Smooth muscle cell (in vitro differentiated cells): Measurements from ENCODE around the gene COMMD1. TPM values are rescaled to one million over a fixed set of nuclear protein-coding genes. Genes with fewer than 3 reads are reported as not detected.

ENCODE experiments used
- DNase-seq: peaks from one replicate; lab custom pipeline; 2025; ENCODE audit not compliant: unreplicated experiment; lab: John Stamatoyannopoulos, UW
- H2AFZ ChIP-seq: fragments of 200-600 bp; sonication (generic); 2 replicates; pipeline ENCODE4 v1.6.0; 2016; ENCODE audit warnings: antibody characterized with exemption, low read depth, mild to moderate bottlenecking
- H3F3A ChIP-seq: fragments of 200-600 bp; sonication (generic); 2 replicates; pipeline ENCODE4 v1.6.0; 2017; ENCODE audit warnings: antibody characterized with exemption, low read depth
- H3K27ac ChIP-seq: fragments of 200-600 bp; sonication (generic); 2 replicates; pipeline ENCODE4 v1.5.1; 2016; ENCODE audit warnings: low read depth, mild to moderate bottlenecking
- H3K27me3 ChIP-seq: fragments of 200-600 bp; sonication (generic); 2 replicates; pipeline ENCODE4 v1.6.1; 2016; ENCODE audit warnings: low read depth, mild to moderate bottlenecking
- H3K36me3 ChIP-seq: fragments of 200-600 bp; sonication (generic); 2 replicates; pipeline ENCODE4 v1.5.1; 2016; ENCODE audit warnings: low read depth
- H3K4me1 ChIP-seq: fragments of 200-600 bp; sonication (generic); 2 replicates; pipeline ENCODE4 v1.5.1; 2016; ENCODE audit warnings: low read depth
- H3K4me2 ChIP-seq: fragments of 200-600 bp; sonication (generic); 2 replicates; pipeline ENCODE4 v1.6.0; 2016; ENCODE audit warnings: mild to moderate bottlenecking
- H3K4me3 ChIP-seq: fragments of 200-600 bp; sonication (generic); 2 replicates; pipeline ENCODE4 v1.5.1; 2016; ENCODE audit warnings: mild to moderate bottlenecking
- H3K79me2 ChIP-seq: fragments of 200-600 bp; sonication (generic); 2 replicates; pipeline ENCODE4 v1.6.0; 2016; ENCODE audit warnings: low read depth, mild to moderate bottlenecking
- H3K9ac ChIP-seq: fragments of 200-600 bp; sonication (generic); 2 replicates; pipeline ENCODE4 v1.6.0; 2016; ENCODE audit warnings: low read depth
- H3K9me3 ChIP-seq: fragments of 200-600 bp; sonication (generic); replicated peaks from 2 replicates; pipeline ENCODE4 v1.5.1; 2016; ENCODE audit warnings: low read depth
- H4K20me1 ChIP-seq: fragments of 200-600 bp; sonication (generic); 2 replicates; pipeline ENCODE4 v1.6.0; 2016; ENCODE audit warnings: low read depth
- CTCF ChIP-seq: fragments of 200-600 bp; sonication (generic); IDR thresholded peaks from 2 replicates; pipeline ENCODE4 v1.5.1; 2017; ENCODE audit warnings: borderline replicate concordance, mild to moderate bottlenecking, antibody characterized with exemption; ENCODE audit not compliant: insufficient read depth, poor library complexity, severe bottlenecking
- WGBS: methylation state at CpG from one replicate; pipeline ENCODE4 v1.1.7; 2016; ENCODE audit warnings: low lambda C conversion rate; 5-methylcytosine and 5-hydroxymethylcytosine counted together
- polyA plus RNA-seq: library from polyadenylated mRNA; unstranded; fragments of >200 nt; fragmentation: Nextera tagmentation; extraction: Ambion mirVana; gene quantifications from 2 replicates; pipeline ENCODE4 v1.2.1, GENCODE V29; 2016
- total RNA-seq: library from RNA; depleted of rRNA; stranded (reverse); fragments of >200 nt; gene quantifications from 2 replicates; pipeline ENCODE4 v1.2.3, GENCODE V29; 2014

The COMMD1 gene
- total and polyA plus RNA-seq, 2 experiments from 2014 or later: 50.6 to 82.9 TPM

GRCh38 chr2:61920548-61920947 is 15.1 kb downstream of the COMMD1 start:
- WGBS: 92% methylated on average over 1 of the region's 1 CpG
- DNase-seq: no peak
- H2AFZ ChIP-seq: no peak overlapping the region

GRCh38 chr2:61922714-61923113 is 17.2 kb downstream of the COMMD1 start:
- H4K20me1 ChIP-seq: no peaks in the 10 kb centered on the region
- TF ChIP-seq CTCF: no peak
- no peak for DNase-seq
- peaks cover 5% of the 10 kb centered on the region for H3K79me2 ChIP-seq
- no peak overlapping the region for H3K9ac ChIP-seq
- no peak overlapping the region for H3K4me3 ChIP-seq
- H3K4me2 ChIP-seq: no peak overlapping the region
- H3K9me3 ChIP-seq: no peaks in the 10 kb centered on the region
- no peaks in the 10 kb centered on the region for H3K36me3 ChIP-seq
- no peaks in the 10 kb centered on the region for H3F3A ChIP-seq
- no peaks in the 10 kb centered on the region for H3K27me3 ChIP-seq
- H3K4me1 ChIP-seq: no peaks in the 10 kb centered on the region
- H3K27ac ChIP-seq: no peak overlapping the region
- no peak overlapping the region for H2AFZ ChIP-seq

More at GRCh38 chr2:61920548-61920947, 15.1 kb downstream of the COMMD1 start:
- H3K4me2 ChIP-seq: no peak overlapping the region
- no peak for TF ChIP-seq CTCF
- no peaks in the 10 kb centered on the region for H3F3A ChIP-seq
- no peaks in the 10 kb centered on the region for H4K20me1 ChIP-seq
- H3K27me3 ChIP-seq: no peaks in the 10 kb centered on the region
- H3K9me3 ChIP-seq: no peaks in the 10 kb centered on the region
- H3K79me2 ChIP-seq: peaks cover 5% of the 10 kb centered on the region
- no peak overlapping the region for H3K27ac ChIP-seq
- H3K9ac ChIP-seq: no peak overlapping the region
- H3K4me1 ChIP-seq: no peaks in the 10 kb centered on the region
- H3K36me3 ChIP-seq: no peaks in the 10 kb centered on the region
- H3K4me3 ChIP-seq: no peak overlapping the region

GRCh38 chr2:61924895-61925663 is 19.6 kb downstream of the COMMD1 start:
- H4K20me1 ChIP-seq: no peaks in the 10 kb centered on the region
- DNase-seq: no peak
- TF ChIP-seq CTCF: no peak

More at GRCh38 chr2:61924895-61925663, 19.6 kb downstream of the COMMD1 start:
- Histone ChIP-seq H3K4me1 (no peaks in the 10 kb centered on the region), H3K4me2 (no peak overlapping the region), H3K36me3 (no peaks in the 10 kb centered on the region), H3K27ac (no peak overlapping the region), H3K9me3 (no peaks in the 10 kb centered on the region), H3K79me2 (peaks cover 5% of the 10 kb centered on the region), H3K27me3 (no peaks in the 10 kb centered on the region), H3K4me3 (no peak overlapping the region), H2AFZ (no peak overlapping the region), H3F3A (no peaks in the 10 kb centered on the region), H3K9ac (no peak overlapping the region)
- 85% methylated on average over 15 of the region's 15 CpGs for WGBS
